Upper lobe of left lung (tissue), 6 donors: ENCODE measurements around the gene SLC25A39. TPM values are rescaled to one million over a fixed set of nuclear protein-coding genes. Genes with fewer than 3 reads are reported as not detected.

Experiments used
- ATAC-seq, 2 donors: fragments of 200-7000 bp; cut with Tn5 transposase; one replicate each; pipeline ENCODE4 v1.9.1; 2022; ENCODE audit warnings: mild to moderate bottlenecking in 2 of 2, moderate library complexity in 2 of 2; ENCODE audit not compliant: low FRiP score in 2 of 2
- DNase-seq, 2 donors: peaks; one replicate each; pipeline ENCODE4 v3.0.0-alpha.2; 2019 to 2020
- H3K27ac ChIP-seq, 4 donors: fragments of 200-600 bp; sonication (generic); one replicate each; pipeline ENCODE4 v1.5.1; 2016 to 2019
- H3K27me3 ChIP-seq, 4 donors: fragments of 200-600 bp; sonication (generic); one replicate each; pipeline ENCODE4 v1.5.1; 2017 to 2019
- H3K36me3 ChIP-seq, 4 donors: fragments of 200-600 bp; sonication (generic); one replicate each; pipeline ENCODE4 v1.5.1; 2016 to 2019
- H3K4me1 ChIP-seq, 4 donors: fragments of 200-600 bp; sonication (generic); one replicate each; pipeline ENCODE4 v1.5.1; 2018 to 2019
- H3K4me3 ChIP-seq, 4 donors: fragments of 200-600 bp; sonication (generic); one replicate each; pipeline ENCODE4 v1.5.1; 2017 to 2019; ENCODE audit warnings: mild to moderate bottlenecking in 2 of 4, moderate library complexity in 1 of 4
- H3K9me3 ChIP-seq, 4 donors: fragments of 200-600 bp; sonication (generic); one replicate each; pipeline ENCODE4 v1.5.1; 2018 to 2019
- CTCF ChIP-seq, 6 experiments: fragments of 450-650 bp in 4 of 6; fragments of 200-600 bp in 2 of 6; sonication (generic) in 2 of 6; IDR thresholded peaks; one replicate each; pipeline ENCODE4 v1.5.1; 2016 to 2019; ENCODE audit warnings: antibody characterized with exemption in 6 of 6
- EP300 ChIP-seq, 4 donors: sonication (generic); formaldehyde crosslinking; IDR thresholded peaks; one replicate each; pipeline ENCODE4 v1.5.1; 2017; ENCODE audit warnings: antibody characterized with exemption in 4 of 4, control low read depth in 2 of 4
- POLR2A ChIP-seq, 4 donors: fragments of 450-650 bp; IDR thresholded peaks; one replicate each; pipeline ENCODE4 v1.5.1; 2016 to 2017; ENCODE audit warnings: antibody characterized with exemption in 4 of 4, mild to moderate bottlenecking in 2 of 4
- POLR2AphosphoS5 ChIP-seq, 2 donors: sonication (generic); formaldehyde crosslinking; IDR thresholded peaks; one replicate each; pipeline ENCODE4 v1.5.1; 2017; ENCODE audit warnings: antibody characterized with exemption in 2 of 2
- WGBS, 2 donors: methylation state at CpG; one replicate each; pipeline ENCODE4 v1.1.5; 2017 to 2018; 5-methylcytosine and 5-hydroxymethylcytosine counted together
- small RNA-seq, 4 donors: library from RNA; depleted of rRNA; stranded (forward); fragments of <200 nt; gene quantifications; one replicate each; pipeline ENCODE3, GENCODE V24; 2016
- total RNA-seq, 6 donors: library from RNA; depleted of rRNA in 4 of 6; stranded (reverse); fragments of >200 nt in 4 of 6; gene quantifications; one replicate each; pipeline versions ENCODE4 v1.1.0 to v1.2.1, GENCODE V29; 2016 to 2021
- donor health status: DM: no; HTN: no; CAD: no; lungs with moderate emphysema.
- donor health status: DM: no; HTN: yes; CAD: no; lungs with severe emphysema.

The SLC25A39 gene
- total RNA-seq, 6 donors from 2014 or later: 56.8 to 144 (median 98.6) TPM

GRCh38 chr17:44272321-44272951, 52.2 kb downstream of the SLC25A39 start:
- H3K4me3 ChIP-seq: no peak overlapping the region
- H3K9me3 ChIP-seq: no peaks in the 10 kb centered on the region
- no peaks in the 10 kb centered on the region for H3K27me3 ChIP-seq
- H3K27ac ChIP-seq: no peak overlapping the region
- no peak for TF ChIP-seq EP300 (IDR thresholded peaks at IDR 0.05)
- TF ChIP-seq POLR2A (IDR thresholded peaks at IDR 0.05): no peak
- no peak for TF ChIP-seq CTCF (IDR thresholded peaks at IDR 0.05)
- TF ChIP-seq POLR2AphosphoS5 (IDR thresholded peaks at IDR 0.05): no peak
- H3K36me3 ChIP-seq: no peaks in the 10 kb centered on the region
- 35 to 66% methylated on average over 11 to 13 of the region's 13 CpGs for WGBS, 2 donors
- DNase-seq: no peak
- H3K4me1 ChIP-seq: peaks cover 0 to 7% (median 3%) of the 10 kb centered on the region in 4 donors
- peak in 1 of 2 donors; percentile 23 for ATAC-seq

Small RNA genes within 50 kb of the gene (small RNA-seq; reads per million reads assigned to genes)
- gene RF00012 (0 reads per million in 4 donors), gene RN7SL507P (0 to 0.14 (median 0.05) reads per million in 4 donors), gene RNU6-453P (0 to 0.07 (median 0) reads per million in 4 donors)

Other genes starting within 250 kb of the SLC25A39 start
- gene HDAC5, start 201.2 kb downstream of the SLC25A39 start, total RNA-seq: 100 to 1,000 TPM in 2 of 6 donors, 10 to 100 TPM in 4; 59.9 to 138 (median 64.9) TPM
- gene HROB, start 182.9 kb downstream of the SLC25A39 start, total RNA-seq: 1 to 10 TPM in 4 of 6 donors, under 1 TPM in 2; 0.89 to 1.4 (median 1.0) TPM
- gene ASB16, start 154.1 kb downstream of the SLC25A39 start, total RNA-seq: under 1 TPM in 1 of 6 donors, not detected in 5; 0.11 TPM
- gene TMUB2, start 137.9 kb downstream of the SLC25A39 start, total RNA-seq: 10 to 100 TPM; 28.5 to 46.1 (median 34.9) TPM
- gene ATXN7L3, start 124.9 kb downstream of the SLC25A39 start, total RNA-seq: 10 to 100 TPM; 41.4 to 79.0 (median 46.9) TPM
- gene UBTF, start 105.1 kb downstream of the SLC25A39 start, total RNA-seq: 10 to 100 TPM; 41.2 to 94.3 (median 67.6) TPM
- gene SLC4A1, start 56.7 kb downstream of the SLC25A39 start, total RNA-seq: 1 to 10 TPM in 3 of 6 donors, under 1 TPM in 2, not detected in 1; 0.46 to 6.3 (median 1.0) TPM
- 1 to 10 TPM in 2 of 6 donors, under 1 TPM in 1, not detected in 3; 0.13 to 2.6 (median 1.0) TPM for gene RUNDC3A, start 16.2 kb downstream of the SLC25A39 start, total RNA-seq
- 1,000 to 10,000 TPM in 4 of 6 donors, 100 to 1,000 TPM in 2; 439 to 1,887 (median 1,220) TPM for gene GRN, start 20.5 kb upstream of the SLC25A39 start, total RNA-seq
- 1 to 10 TPM in 2 of 6 donors, under 1 TPM in 3, not detected in 1; 0.61 to 4.6 (median 0.98) TPM for gene FAM171A2, start 39.0 kb upstream of the SLC25A39 start, total RNA-seq
- gene ITGA2B, start 64.8 kb upstream of the SLC25A39 start, total RNA-seq: 10 to 100 TPM in 3 of 6 donors, 1 to 10 TPM in 3; 3.0 to 18.1 (median 7.5) TPM
- gene GPATCH8, start 178.6 kb upstream of the SLC25A39 start, total RNA-seq: 10 to 100 TPM; 27.2 to 74.5 (median 44.1) TPM
- gene FZD2, start 232.7 kb upstream of the SLC25A39 start, total RNA-seq: 10 to 100 TPM in 2 of 6 donors, 1 to 10 TPM in 4; 4.2 to 12.9 (median 7.5) TPM